Esophagus squamous epithelium (tissue), 5 donors: ENCODE data around the gene RFXAP. TPM values are rescaled to one million over a fixed set of nuclear protein-coding genes. Genes with fewer than 3 reads are reported as not detected.

Experiments used
- DNase-seq: peaks from one replicate; lab custom pipeline; 2025; lab: John Stamatoyannopoulos, UW
- H3K27ac ChIP-seq, 4 donors: fragments of 200-600 bp; sonication (generic); one replicate each; pipeline ENCODE4 v1.5.1; 2016 to 2019; ENCODE audit warnings: mild to moderate bottlenecking in 1 of 4
- H3K27me3 ChIP-seq, 4 donors: fragments of 200-600 bp; sonication (generic); 1 replicate in 3 of 4; 2 replicates in 1 of 4; pipeline versions ENCODE4 v1.5.1 to v1.6.0; 2017 to 2021; ENCODE audit warnings: antibody characterized with exemption in 1 of 4
- H3K36me3 ChIP-seq, 3 donors: fragments of 200-600 bp; sonication (generic); one replicate each; pipeline ENCODE4 v1.5.1; 2016 to 2019
- H3K4me1 ChIP-seq, 3 donors: fragments of 200-600 bp; sonication (generic); one replicate each; pipeline ENCODE4 v1.5.1; 2017 to 2019
- H3K4me3 ChIP-seq, 4 donors: fragments of 200-600 bp; sonication (generic); 1 replicate in 3 of 4; 2 replicates in 1 of 4; pipeline ENCODE4 v1.5.1; 2016 to 2019; ENCODE audit warnings: mild to moderate bottlenecking in 2 of 4, moderate library complexity in 1 of 4
- H3K9me3 ChIP-seq, 3 donors: fragments of 200-600 bp; sonication (generic); one replicate each; pipeline ENCODE4 v1.5.1; 2016 to 2019
- POLR2A ChIP-seq, 4 donors: fragments of 450-650 bp; IDR thresholded peaks; one replicate each; pipeline ENCODE4 v1.6.1; 2017; ENCODE audit warnings: antibody characterized with exemption in 4 of 4, mild to moderate bottlenecking in 4 of 4, moderate library complexity in 3 of 4
- WGBS, 2 donors: methylation state at CpG; one replicate each; pipeline ENCODE4 v1.1.5; 2018; 5-methylcytosine and 5-hydroxymethylcytosine counted together
- intact Hi-C: fragments of 100-400 bp; cut with DNase I; formaldehyde crosslinking; loops from one replicate; pipeline ENCODE4 v1.15.0; 2022
- total RNA-seq, 4 donors: library from RNA; depleted of rRNA; stranded (reverse); fragments of >200 nt; gene quantifications; one replicate each; pipeline ENCODE4 v1.1.0, GENCODE V29; 2016
- TF ChIP-seq, protein P1 (sequence below), 6 experiments: fragments of 450-650 bp in 4 of 6; fragments of 200-600 bp in 2 of 6; sonication (generic) in 2 of 6; IDR thresholded peaks; one replicate each; pipeline ENCODE4 v1.5.1; 2016 to 2019; ENCODE audit warnings: antibody characterized with exemption in 6 of 6, mild to moderate bottlenecking in 4 of 6, moderate library complexity in 4 of 6
- donor health status: DM: yes; HTN: yes; CAD: no.

Gene RFXAP
- total RNA-seq, 4 donors from 2014 or later = 0.97 to 3.8 (median 1.7) TPM

DNA sequence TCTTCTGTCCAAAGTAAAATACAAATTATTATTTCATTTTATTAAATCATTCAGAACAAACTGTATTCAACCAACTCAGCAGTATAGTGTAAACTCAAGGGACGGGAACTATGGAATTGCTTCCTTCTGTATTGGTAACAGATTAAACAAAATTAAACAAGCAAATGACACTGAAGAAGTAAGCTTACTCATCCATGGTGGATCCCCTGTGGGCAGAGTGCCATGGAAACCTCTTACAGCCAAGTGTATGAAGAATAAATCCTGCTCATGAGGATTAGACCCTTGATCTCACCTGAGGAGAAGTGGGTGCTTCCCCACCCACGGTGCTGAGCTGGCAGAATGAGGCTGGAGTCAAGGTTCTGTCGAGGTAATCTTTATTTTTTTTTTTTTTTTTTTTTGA, 18.0 kb upstream of the RFXAP start:
- intact Hi-C loops = no loop called here
- Histone ChIP-seq H3K27me3 (peaks cover 0 to 4% (median 0%) of the 10 kb centered on the region in 4 donors), H3K4me1 (no peaks in the 10 kb centered on the region), H3K27ac (no peak overlapping the region), H3K4me3 (no peak overlapping the region), H3K9me3 (no peaks in the 10 kb centered on the region), H3K36me3 (no peaks in the 10 kb centered on the region)
- 19 to 34% methylated on average over 3 of the region's 3 CpGs for WGBS, 2 donors
- no peak for TF ChIP-seq POLR2A (IDR thresholded peaks at IDR 0.05)
- TF ChIP-seq, protein P1, sequence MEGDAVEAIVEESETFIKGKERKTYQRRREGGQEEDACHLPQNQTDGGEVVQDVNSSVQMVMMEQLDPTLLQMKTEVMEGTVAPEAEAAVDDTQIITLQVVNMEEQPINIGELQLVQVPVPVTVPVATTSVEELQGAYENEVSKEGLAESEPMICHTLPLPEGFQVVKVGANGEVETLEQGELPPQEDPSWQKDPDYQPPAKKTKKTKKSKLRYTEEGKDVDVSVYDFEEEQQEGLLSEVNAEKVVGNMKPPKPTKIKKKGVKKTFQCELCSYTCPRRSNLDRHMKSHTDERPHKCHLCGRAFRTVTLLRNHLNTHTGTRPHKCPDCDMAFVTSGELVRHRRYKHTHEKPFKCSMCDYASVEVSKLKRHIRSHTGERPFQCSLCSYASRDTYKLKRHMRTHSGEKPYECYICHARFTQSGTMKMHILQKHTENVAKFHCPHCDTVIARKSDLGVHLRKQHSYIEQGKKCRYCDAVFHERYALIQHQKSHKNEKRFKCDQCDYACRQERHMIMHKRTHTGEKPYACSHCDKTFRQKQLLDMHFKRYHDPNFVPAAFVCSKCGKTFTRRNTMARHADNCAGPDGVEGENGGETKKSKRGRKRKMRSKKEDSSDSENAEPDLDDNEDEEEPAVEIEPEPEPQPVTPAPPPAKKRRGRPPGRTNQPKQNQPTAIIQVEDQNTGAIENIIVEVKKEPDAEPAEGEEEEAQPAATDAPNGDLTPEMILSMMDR (IDR thresholded peaks at IDR 0.05) = no peak
- no peak for DNase-seq

DNA sequence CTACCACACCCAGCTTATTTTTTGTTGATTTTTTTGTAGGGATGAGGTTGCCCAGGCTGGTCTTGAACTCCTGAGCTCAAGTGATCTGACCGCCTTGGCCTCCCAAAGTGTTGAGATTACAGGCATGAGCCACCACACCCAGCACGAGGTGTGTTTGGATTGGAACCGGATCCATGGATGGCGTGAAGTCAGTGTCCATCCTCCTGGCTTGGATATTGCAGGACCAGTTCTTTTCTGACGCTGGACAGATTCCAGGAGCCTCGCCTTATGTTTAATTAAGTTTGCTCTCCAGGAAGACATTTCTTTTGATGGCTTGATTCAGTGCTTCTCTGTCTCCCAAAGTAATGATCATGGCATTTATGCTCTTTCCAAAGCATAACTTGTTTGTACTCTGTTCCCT, 14.4 kb upstream of the RFXAP start:
- Histone ChIP-seq H3K27me3 (peaks cover 0 to 8% (median 0%) of the 10 kb centered on the region in 4 donors), H3K4me3 (no peak overlapping the region), H3K27ac (no peak overlapping the region), H3K36me3 (no peaks in the 10 kb centered on the region), H3K4me1 (no peaks in the 10 kb centered on the region), H3K9me3 (no peaks in the 10 kb centered on the region)
- no peak for TF ChIP-seq POLR2A (IDR thresholded peaks at IDR 0.05)
- TF ChIP-seq, protein P1 (IDR thresholded peaks at IDR 0.05) = no peak
- intact Hi-C loops = no loop called here
- WGBS, 2 donors = 59% methylated on average over 5 to 6 of the region's 6 CpGs
- DNase-seq = no peak

DNA sequence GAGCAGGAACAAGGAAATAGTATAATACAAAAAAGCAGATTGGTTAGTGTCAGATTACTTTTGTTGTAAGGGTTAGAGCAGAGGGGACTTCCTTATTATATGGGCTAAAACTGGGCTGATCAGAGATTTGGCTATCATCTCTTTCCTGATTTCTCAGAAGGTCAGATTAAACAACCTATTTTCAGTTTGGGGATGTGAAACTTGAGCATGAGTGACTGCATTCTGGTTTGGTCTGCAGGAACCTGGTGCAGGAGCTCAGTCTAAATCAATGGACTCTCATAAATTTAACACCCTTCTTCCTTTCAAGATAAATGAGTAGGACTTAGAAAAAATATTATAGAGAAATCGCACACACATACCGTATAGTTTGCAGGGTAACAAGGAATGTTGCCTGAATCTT, 12.9 kb upstream of the RFXAP start:
- H3K27me3 ChIP-seq = peaks cover 0 to 12% (median 0%) of the 10 kb centered on the region in 4 donors
- no peak overlapping the region for H3K27ac ChIP-seq
- TF ChIP-seq, protein P1 (IDR thresholded peaks at IDR 0.05) = no peak
- no peak for TF ChIP-seq POLR2A (IDR thresholded peaks at IDR 0.05)
- no peaks in the 10 kb centered on the region for H3K36me3 ChIP-seq
- intact Hi-C loops = no loop called here
- H3K9me3 ChIP-seq = no peaks in the 10 kb centered on the region
- no peak overlapping the region for H3K4me3 ChIP-seq
- 91 to 95% methylated on average over 2 of the region's 2 CpGs for WGBS, 2 donors
- no peak for DNase-seq
- no peaks in the 10 kb centered on the region for H3K4me1 ChIP-seq

DNA sequence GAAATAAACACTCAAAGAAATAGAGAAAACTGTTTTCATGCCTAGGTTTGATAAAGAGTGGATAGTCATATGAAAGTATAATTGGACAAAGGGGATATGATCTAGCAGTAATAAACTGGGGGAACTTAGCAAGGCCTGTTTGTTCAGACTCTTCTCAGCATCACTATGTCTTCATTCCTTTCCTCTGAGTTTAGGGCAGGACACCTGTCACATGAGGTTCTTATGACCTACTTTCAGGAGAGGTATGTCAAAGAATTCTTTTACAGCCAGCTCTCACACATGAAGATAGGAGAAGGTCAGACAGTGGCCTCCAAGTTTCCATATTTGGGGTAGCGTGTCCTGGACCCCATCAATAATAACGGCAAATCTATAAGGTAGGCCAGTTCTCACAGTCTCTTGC, 11.4 kb upstream of the RFXAP start:
- Histone ChIP-seq H3K36me3 (no peaks in the 10 kb centered on the region), H3K9me3 (no peaks in the 10 kb centered on the region), H3K4me1 (no peaks in the 10 kb centered on the region), H3K4me3 (no peak overlapping the region), H3K27me3 (peaks cover 0 to 21% (median 0%) of the 10 kb centered on the region in 4 donors), H3K27ac (no peak overlapping the region)
- TF ChIP-seq POLR2A (IDR thresholded peaks at IDR 0.05) = no peak
- TF ChIP-seq, protein P1 (IDR thresholded peaks at IDR 0.05) = no peak
- intact Hi-C loops = no loop called here
- 88 to 93% methylated on average over 2 of the region's 2 CpGs for WGBS, 2 donors
- no peak for DNase-seq

DNA sequence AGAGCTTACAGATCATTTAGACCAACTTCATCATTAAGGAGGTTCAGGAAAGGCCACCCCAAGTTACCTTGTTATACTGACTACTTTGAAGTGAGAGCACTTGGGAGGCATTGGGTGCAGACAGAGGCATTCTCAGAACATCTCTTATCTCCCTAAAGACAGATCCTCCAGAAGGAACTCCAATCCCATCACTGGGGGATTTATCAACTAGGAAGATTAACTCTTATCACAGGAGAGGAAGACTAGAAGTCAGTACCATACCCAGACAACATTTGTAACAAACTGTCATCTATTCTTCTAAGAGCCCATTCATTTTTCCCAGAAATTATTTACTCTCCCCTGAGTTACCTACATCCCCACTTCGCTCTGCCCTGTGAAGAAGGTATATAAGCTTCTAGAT, 5.8 kb upstream of the RFXAP start:
- Histone ChIP-seq H3K9me3 (no peaks in the 10 kb centered on the region), H3K36me3 (no peaks in the 10 kb centered on the region), H3K4me3 (no peak overlapping the region), H3K27me3 (peaks cover 0 to 17% (median 0%) of the 10 kb centered on the region in 4 donors), H3K27ac (no peak overlapping the region), H3K4me1 (peaks cover 0 to 2% (median 0%) of the 10 kb centered on the region in 3 donors)
- intact Hi-C loops = no loop called here
- DNase-seq = no peak
- TF ChIP-seq, protein P1 (IDR thresholded peaks at IDR 0.05) = no peak
- TF ChIP-seq POLR2A (IDR thresholded peaks at IDR 0.05) = no peak
- 63 to 93% methylated on average over 1 of the region's 1 CpG for WGBS, 2 donors
